NCI-H82 treated with DMSO at 0.1 percent for 48 hours (cell line): ENCODE data around the gene KRTAP25-1.
A peak's percentile ranks its signal among the peaks of the same experiment; 100 is the strongest.

Experiments
- DNase-seq: peaks from one replicate; lab custom pipeline; 2025; ENCODE audit not compliant: unreplicated experiment; lab: John Stamatoyannopoulos, UW

The KRTAP25-1 gene

GRCh38 chr21:30289215-30289614 is at the start of gene KRTAP25-1:
KRTAP25-1 (minus strand) TSS chr21:30289514; CDS start chr21:30289490, 24 bp downstream.
- no peak for DNase-seq

GRCh38 chr21:30338717-30339116 is 49.4 kb upstream of the KRTAP25-1 start:
- no peak for DNase-seq

- no peak for DNase-seq
These were observed 48.5 kb upstream of the KRTAP25-1 start for GRCh38 chr21:30337772-30338171.

GRCh38 chr21:30337276-30337744 is 48.0 kb upstream of the KRTAP25-1 start, which contains the start of gene KRTAP27-1:
KRTAP27-1 (minus strand) TSS chr21:30337694; CDS start chr21:30337668, 26 bp downstream.
- DNase-seq = no peak

- DNase-seq = no peak
These were observed 47.3 kb upstream of the KRTAP25-1 start for GRCh38 chr21:30336596-30336995.

GRCh38 chr21:30333736-30334135 is 44.4 kb upstream of the KRTAP25-1 start:
- DNase-seq = no peak

- DNase-seq = no peak
These were observed 43.4 kb upstream of the KRTAP25-1 start for GRCh38 chr21:30332681-30333080.

- no peak for DNase-seq
These were observed 40.0 kb upstream of the KRTAP25-1 start for GRCh38 chr21:30329203-30329875.

- DNase-seq = no peak
These were observed 37.1 kb upstream of the KRTAP25-1 start for GRCh38 chr21:30326390-30326789.

GRCh38 chr21:30320215-30320614 is 30.9 kb upstream of the KRTAP25-1 start, which contains the start of gene KRTAP26-1:
KRTAP26-1 (minus strand) TSS chr21:30320315; CDS start chr21:30320035, 280 bp downstream.
- DNase-seq = no peak

GRCh38 chr21:30315701-30316100 is 26.4 kb upstream of the KRTAP25-1 start:
- no peak for DNase-seq

- DNase-seq = no peak
These were observed 17.6 kb upstream of the KRTAP25-1 start for GRCh38 chr21:30306884-30307283.

- DNase-seq = no peak
These were observed 15.8 kb upstream of the KRTAP25-1 start for GRCh38 chr21:30305136-30305535.

GRCh38 chr21:30282850-30283249 is 6.5 kb downstream of the KRTAP25-1 start, which contains the start of gene KRTAP24-1:
KRTAP24-1 (minus strand) TSS chr21:30282950; CDS start chr21:30282932, 18 bp downstream.
- DNase-seq = no peak

- no peak for DNase-seq
These were observed 17.7 kb downstream of the KRTAP25-1 start for GRCh38 chr21:30271611-30272010.

GRCh38 chr21:30271156-30271555 is 18.2 kb downstream of the KRTAP25-1 start:
- no peak for DNase-seq

GRCh38 chr21:30269803-30270530 is 19.3 kb downstream of the KRTAP25-1 start:
- no peak for DNase-seq

- DNase-seq = no peak
These were observed 20.6 kb downstream of the KRTAP25-1 start for GRCh38 chr21:30268608-30269197.

GRCh38 chr21:30257773-30258172 is 31.5 kb downstream of the KRTAP25-1 start:
- peak; percentile 5 for DNase-seq

- DNase-seq = no peak
These were observed 33.2 kb downstream of the KRTAP25-1 start for GRCh38 chr21:30256100-30256499.

GRCh38 chr21:30255679-30256078 is 33.6 kb downstream of the KRTAP25-1 start:
- no peak for DNase-seq

GRCh38 chr21:30251781-30252180 is 37.5 kb downstream of the KRTAP25-1 start:
- no peak for DNase-seq
